ENCODE results near the gene GPX2.

The GPX2 gene

GRCh38 chr14:64954491-64955240, 12.1 kb upstream of the GPX2 start:
- no peak overlapping the region for H3K4me2 ChIP-seq (ENCODE audit: low read length)
- H3K27ac ChIP-seq (ENCODE audit: low read depth, low read length, poor library complexity, severe bottlenecking) = no peak overlapping the region
- H3K36me3 ChIP-seq (ENCODE audit: insufficient read depth, low read length) = no peaks in the 10 kb centered on the region
- no peaks in the 10 kb centered on the region for H3K4me1 ChIP-seq (ENCODE audit: insufficient read depth, low read length, severe bottlenecking)
- TF ChIP-seq CTCF (IDR thresholded peaks at IDR 0.05; ENCODE audit: low read length) (no peak), EZH2 (IDR thresholded peaks at IDR 0.05; ENCODE audit: borderline replicate concordance, low read length) (no peak)
- H2AFZ ChIP-seq (ENCODE audit: low read length) = no peak overlapping the region
- no peaks in the 10 kb centered on the region for H3K27me3 ChIP-seq (ENCODE audit: insufficient read depth, low read length)
- H3K9ac ChIP-seq (ENCODE audit: low read length) = no peak overlapping the region
- H4K20me1 ChIP-seq (ENCODE audit: insufficient read depth, low read length) = no peaks in the 10 kb centered on the region
- no peaks in the 10 kb centered on the region for H3K9me2 ChIP-seq (ENCODE audit: low read depth, low read length)
- H3K79me2 ChIP-seq (ENCODE audit: insufficient read depth, low read length) = no peaks in the 10 kb centered on the region
- no peak overlapping the region for H3K4me3 ChIP-seq (ENCODE audit: low read depth, low read length, poor library complexity, severe bottlenecking)
- no peaks in the 10 kb centered on the region for H3F3A ChIP-seq (ENCODE audit: insufficient read depth, low read length)
- no peaks in the 10 kb centered on the region for H3K9me3 ChIP-seq (ENCODE audit: low read length)

GRCh38 chr14:64953661-64954060, 11.1 kb upstream of the GPX2 start:
- TF ChIP-seq CTCF (IDR thresholded peaks at IDR 0.05; ENCODE audit: low read length) (no peak), EZH2 (IDR thresholded peaks at IDR 0.05; ENCODE audit: borderline replicate concordance, low read length) (no peak)
- Histone ChIP-seq H3K9me2 (ENCODE audit: low read depth, low read length) (no peaks in the 10 kb centered on the region), H3K79me2 (ENCODE audit: insufficient read depth, low read length) (no peaks in the 10 kb centered on the region), H3K9ac (ENCODE audit: low read length) (no peak overlapping the region), H3K4me2 (ENCODE audit: low read length) (no peak overlapping the region), H2AFZ (ENCODE audit: low read length) (no peak overlapping the region), H3K27me3 (ENCODE audit: insufficient read depth, low read length) (no peaks in the 10 kb centered on the region), H3K27ac (ENCODE audit: low read depth, low read length, poor library complexity, severe bottlenecking) (no peak overlapping the region), H3K4me3 (ENCODE audit: low read depth, low read length, poor library complexity, severe bottlenecking) (no peak overlapping the region), H3K36me3 (ENCODE audit: insufficient read depth, low read length) (no peaks in the 10 kb centered on the region), H4K20me1 (ENCODE audit: insufficient read depth, low read length) (no peaks in the 10 kb centered on the region), H3F3A (ENCODE audit: insufficient read depth, low read length) (no peaks in the 10 kb centered on the region), H3K4me1 (ENCODE audit: insufficient read depth, low read length, severe bottlenecking) (no peaks in the 10 kb centered on the region), H3K9me3 (ENCODE audit: low read length) (no peaks in the 10 kb centered on the region)

- TF ChIP-seq EZH2 (IDR thresholded peaks at IDR 0.05; ENCODE audit: borderline replicate concordance, low read length) = no peak
- H2AFZ ChIP-seq (ENCODE audit: low read length) = no peak overlapping the region
- no peak overlapping the region for H3K27ac ChIP-seq (ENCODE audit: low read depth, low read length, poor library complexity, severe bottlenecking)
- H3K79me2 ChIP-seq (ENCODE audit: insufficient read depth, low read length) = no peaks in the 10 kb centered on the region
- no peaks in the 10 kb centered on the region for H3K27me3 ChIP-seq (ENCODE audit: insufficient read depth, low read length)
- no peak overlapping the region for H3K4me2 ChIP-seq (ENCODE audit: low read length)
- no peaks in the 10 kb centered on the region for H3K4me1 ChIP-seq (ENCODE audit: insufficient read depth, low read length, severe bottlenecking)
- H3K36me3 ChIP-seq (ENCODE audit: insufficient read depth, low read length) = no peaks in the 10 kb centered on the region
- no peak overlapping the region for H3K4me3 ChIP-seq (ENCODE audit: low read depth, low read length, poor library complexity, severe bottlenecking)
- no peaks in the 10 kb centered on the region for H3K9me3 ChIP-seq (ENCODE audit: low read length)
- no peak overlapping the region for H3K9ac ChIP-seq (ENCODE audit: low read length)
- no peaks in the 10 kb centered on the region for H3K9me2 ChIP-seq (ENCODE audit: low read depth, low read length)
- no peaks in the 10 kb centered on the region for H4K20me1 ChIP-seq (ENCODE audit: insufficient read depth, low read length)
- H3F3A ChIP-seq (ENCODE audit: insufficient read depth, low read length) = no peaks in the 10 kb centered on the region
Observed at GRCh38 chr14:64953310-64953654, 10.7 kb upstream of the GPX2 start.

Measured in OCI-LY1 (cell line).